ENCODE data around the gene NAT16.

The NAT16 gene

Small RNAs within 50 kb of the gene (small RNA-seq; reads per million reads assigned to genes)
- 0.86 reads per million for gene MIR4653 (ENCODE audit: low read depth)

Measured in mesenchymal stem cell (in vitro differentiated cells and primary cell).